Activated T-helper 17 cell treated with anti-CD3 and anti-CD28 coated beads, Interleukin-2, amount 50 U/mL, for 72 hours (primary cell): Measurements from ENCODE around the gene MYOD1. TPM values are rescaled to one million over a fixed set of nuclear protein-coding genes. Genes with fewer than 3 reads are reported as not detected.

Experiments used
- ATAC-seq: fragments of 150-1000 bp; cut with Tn5 transposase; replicated peaks from 2 replicates; pipeline ENCODE4 v1.10.0; 2021; ENCODE audit warnings: mild to moderate bottlenecking, moderate library complexity
- H3K27ac Mint-ChIP-seq: one replicate; pipeline ENCODE4 v1.8.0; 2022; ENCODE audit warnings: mixed read lengths
- H3K27me3 Mint-ChIP-seq: one replicate; pipeline ENCODE4 v1.8.0; 2022; ENCODE audit warnings: mixed read lengths
- H3K36me3 Mint-ChIP-seq: one replicate; pipeline ENCODE4 v1.8.0; 2022; ENCODE audit warnings: low read depth, mild to moderate bottlenecking, mixed read lengths
- H3K4me1 Mint-ChIP-seq: one replicate; pipeline ENCODE4 v1.8.0; 2022; ENCODE audit warnings: mixed read lengths
- H3K4me3 Mint-ChIP-seq: one replicate; pipeline ENCODE4 v1.8.0; 2022; ENCODE audit warnings: mild to moderate bottlenecking, mixed read lengths
- H3K9me3 Mint-ChIP-seq: one replicate; pipeline ENCODE4 v1.8.0; 2022; ENCODE audit warnings: mixed read lengths
- total RNA-seq, 2 donors: library from RNA; stranded (reverse); gene quantifications; one replicate each; pipeline ENCODE4 v1.2.3, GENCODE V29; 2022

Gene MYOD1
- total RNA-seq, 2 donors from 2014 or later: not detected

DNA sequence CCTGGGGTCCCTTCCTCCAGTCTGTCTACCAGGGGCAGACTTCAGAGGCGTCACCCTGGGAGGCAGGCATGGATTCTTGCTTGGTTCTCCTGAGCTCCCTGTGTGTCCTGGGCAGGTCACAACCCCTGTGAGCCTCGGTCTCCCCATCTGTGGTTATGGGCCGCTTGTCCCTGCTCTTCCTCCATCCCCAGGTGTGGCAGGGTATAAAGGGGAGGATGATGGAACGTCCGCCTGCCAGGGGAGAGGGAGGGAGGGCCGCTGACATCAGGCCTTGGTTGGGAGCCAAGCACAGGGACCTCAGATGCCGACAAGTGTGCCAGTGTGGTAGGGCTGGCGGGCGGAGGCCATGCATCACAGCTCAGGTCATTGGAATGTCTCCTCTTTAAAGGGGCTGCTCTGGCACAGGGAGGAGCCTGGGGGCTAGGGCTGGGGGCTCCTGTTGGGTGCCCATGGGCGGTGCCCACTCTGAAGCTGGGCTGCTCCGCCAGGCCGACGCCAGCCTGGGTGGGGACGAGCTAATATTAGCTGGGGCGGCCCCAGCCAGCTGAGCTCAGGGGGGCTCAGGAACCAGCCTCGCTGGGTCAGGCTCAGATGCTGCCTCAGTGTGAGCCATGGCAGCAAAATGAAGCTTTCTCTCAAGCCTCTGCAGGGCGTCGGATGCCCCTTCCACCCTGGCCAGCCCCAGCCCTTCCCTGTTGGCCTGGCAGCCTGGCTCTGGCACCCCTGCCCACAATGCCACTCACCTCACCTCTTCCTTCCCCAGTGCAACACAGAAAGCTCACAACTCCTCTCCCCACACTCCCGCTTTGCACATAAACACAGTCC is 28.0 kb downstream of the MYOD1 start:
- Mint-ChIP-seq H3K27ac (no peak overlapping the region), H3K4me3 (no peak overlapping the region), H3K27me3 (peaks cover 26% of the 10 kb centered on the region), H3K36me3 (no peaks in the 10 kb centered on the region), H3K4me1 (no peaks in the 10 kb centered on the region), H3K9me3 (no peaks in the 10 kb centered on the region)
- ATAC-seq: no peak

DNA sequence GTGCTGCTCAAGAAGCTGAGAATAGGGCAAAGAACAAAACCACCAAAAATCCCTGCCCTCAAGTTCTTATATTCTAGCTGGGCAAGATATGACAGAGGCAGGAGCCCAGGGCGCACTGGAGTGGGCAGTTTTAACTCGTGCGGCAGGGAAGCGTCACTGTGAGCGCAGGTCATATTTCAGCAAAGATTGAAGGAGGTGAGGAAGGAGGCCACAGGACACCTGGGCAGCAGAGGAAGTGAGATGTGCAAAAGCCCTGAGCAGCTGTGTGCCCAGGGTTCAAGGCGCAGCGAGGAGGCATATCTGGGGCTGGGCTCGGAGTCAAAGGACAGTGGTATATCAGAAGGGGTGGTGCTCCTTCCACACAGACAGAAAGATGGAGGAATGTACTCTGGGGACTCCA is 28.7 kb downstream of the MYOD1 start:
- Mint-ChIP-seq H3K27me3 (peaks cover 26% of the 10 kb centered on the region), H3K4me1 (no peaks in the 10 kb centered on the region), H3K36me3 (no peaks in the 10 kb centered on the region), H3K9me3 (no peaks in the 10 kb centered on the region), H3K27ac (no peak overlapping the region), H3K4me3 (no peak overlapping the region)
- ATAC-seq: no peak

DNA sequence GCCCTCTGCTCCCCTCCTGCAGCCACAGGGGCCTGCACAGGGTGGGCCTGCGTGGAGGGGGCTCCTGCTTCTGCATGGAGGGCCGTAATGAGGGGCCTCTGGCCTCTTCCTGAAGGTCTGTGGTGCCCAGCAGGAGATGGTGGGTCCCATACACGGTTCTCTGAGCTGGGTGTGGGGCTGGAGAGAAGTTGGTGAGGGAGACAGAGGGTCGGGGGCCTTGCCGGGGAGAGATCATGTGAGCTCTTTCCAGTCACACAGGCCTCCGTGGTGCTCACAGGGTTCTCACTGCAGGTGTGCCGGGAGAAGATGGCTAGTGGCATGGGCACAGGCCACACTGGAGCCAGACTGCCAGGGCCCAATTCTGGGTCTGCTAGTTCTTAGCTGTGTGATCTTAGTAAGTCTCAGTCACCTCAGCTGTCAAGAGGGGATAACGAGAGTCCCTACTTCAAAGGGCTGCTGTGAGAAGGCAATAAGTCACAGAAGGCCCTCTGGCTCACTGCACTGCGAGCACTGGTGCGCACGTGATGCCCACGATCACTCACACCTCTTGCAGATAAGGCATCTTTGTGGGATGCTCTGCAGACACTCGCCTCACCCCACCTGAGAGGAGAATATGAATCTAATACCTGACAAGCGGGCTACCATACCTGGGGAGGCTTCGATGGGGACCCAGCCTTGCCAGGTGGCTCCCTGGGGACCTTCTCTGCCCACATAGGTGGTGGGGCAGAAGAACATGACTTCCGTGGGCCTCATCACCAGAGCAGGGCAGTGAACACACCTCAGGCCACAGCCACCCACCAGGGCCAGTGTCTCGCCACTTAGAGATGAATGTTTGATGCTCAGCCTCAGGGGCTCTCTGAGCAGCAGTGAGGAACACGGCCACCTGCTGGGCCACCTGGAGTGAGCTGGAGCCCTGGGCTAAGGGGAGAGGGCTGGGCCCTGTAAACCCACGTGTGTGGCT is 29.7 kb downstream of the MYOD1 start:
- H3K9me3 Mint-ChIP-seq: no peaks in the 10 kb centered on the region
- H3K4me3 Mint-ChIP-seq: no peak overlapping the region
- no peak for ATAC-seq
- H3K36me3 Mint-ChIP-seq: no peaks in the 10 kb centered on the region
- H3K27ac Mint-ChIP-seq: no peak overlapping the region
- no peaks in the 10 kb centered on the region for H3K4me1 Mint-ChIP-seq
- peaks cover 26% of the 10 kb centered on the region for H3K27me3 Mint-ChIP-seq

DNA sequence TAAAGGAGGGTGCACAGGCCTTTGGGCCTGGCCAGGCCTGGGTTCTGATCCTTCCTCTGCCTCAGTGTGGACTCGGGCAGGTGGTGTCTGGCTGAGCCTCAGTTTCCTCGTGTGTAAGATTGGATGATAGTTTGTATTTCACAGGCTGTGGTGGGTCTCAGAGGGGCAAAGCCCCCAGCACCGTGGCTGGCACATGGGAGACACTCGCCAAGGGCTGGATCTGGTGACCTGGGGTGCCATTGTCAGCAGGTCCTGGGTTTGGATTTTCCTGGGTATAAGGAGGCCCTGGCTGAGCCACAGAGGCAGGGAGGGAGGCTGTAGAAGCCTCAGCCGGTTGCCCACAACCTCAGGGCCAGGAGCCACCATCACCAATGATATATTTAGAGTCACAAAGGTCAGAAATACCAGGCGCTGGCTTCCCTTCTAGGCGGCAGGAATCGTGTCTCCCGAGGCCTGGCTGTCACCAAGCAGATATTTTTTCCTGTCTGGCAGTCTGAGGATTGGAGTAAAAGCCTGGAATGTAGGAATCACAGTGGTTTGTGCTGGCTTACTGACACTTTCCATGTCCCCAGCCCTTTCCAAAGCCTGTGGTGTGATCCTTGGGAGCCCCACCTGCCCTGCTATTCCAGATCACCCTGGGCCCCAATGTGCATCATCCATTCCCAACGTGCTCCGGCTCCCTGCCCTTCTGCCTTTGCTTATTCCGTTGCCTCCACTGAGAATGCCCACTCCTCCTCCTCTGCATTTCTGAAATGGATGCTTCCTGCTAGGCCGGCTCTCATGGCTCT is 30.8 kb downstream of the MYOD1 start:
- no peaks in the 10 kb centered on the region for H3K36me3 Mint-ChIP-seq
- peaks cover 30% of the 10 kb centered on the region for H3K27me3 Mint-ChIP-seq
- no peak overlapping the region for H3K27ac Mint-ChIP-seq
- no peak for ATAC-seq
- H3K4me1 Mint-ChIP-seq: no peaks in the 10 kb centered on the region
- H3K9me3 Mint-ChIP-seq: no peaks in the 10 kb centered on the region
- H3K4me3 Mint-ChIP-seq: no peak overlapping the region

DNA sequence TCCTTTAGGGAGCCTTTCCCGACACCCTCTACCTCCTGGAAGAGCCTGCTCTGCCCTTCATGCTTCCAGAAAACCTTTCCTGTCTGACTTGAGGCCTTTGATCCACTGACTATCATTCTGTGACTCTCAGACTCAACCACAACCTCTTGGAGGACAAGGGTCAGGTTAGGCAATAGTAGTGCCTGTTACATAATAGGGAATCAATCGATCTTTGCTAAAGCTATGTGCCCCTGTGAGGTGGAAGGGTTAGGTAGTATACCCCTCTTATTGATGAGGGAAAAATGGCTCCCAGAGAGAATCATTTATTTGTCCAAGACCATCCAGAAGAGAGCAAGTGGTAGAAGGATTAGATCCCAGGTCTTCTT is 31.4 kb downstream of the MYOD1 start:
- peaks cover 32% of the 10 kb centered on the region for H3K27me3 Mint-ChIP-seq
- no peaks in the 10 kb centered on the region for H3K36me3 Mint-ChIP-seq
- H3K4me1 Mint-ChIP-seq: no peaks in the 10 kb centered on the region
- H3K4me3 Mint-ChIP-seq: no peak overlapping the region
- H3K27ac Mint-ChIP-seq: no peak overlapping the region
- no peaks in the 10 kb centered on the region for H3K9me3 Mint-ChIP-seq
- ATAC-seq: no peak

DNA sequence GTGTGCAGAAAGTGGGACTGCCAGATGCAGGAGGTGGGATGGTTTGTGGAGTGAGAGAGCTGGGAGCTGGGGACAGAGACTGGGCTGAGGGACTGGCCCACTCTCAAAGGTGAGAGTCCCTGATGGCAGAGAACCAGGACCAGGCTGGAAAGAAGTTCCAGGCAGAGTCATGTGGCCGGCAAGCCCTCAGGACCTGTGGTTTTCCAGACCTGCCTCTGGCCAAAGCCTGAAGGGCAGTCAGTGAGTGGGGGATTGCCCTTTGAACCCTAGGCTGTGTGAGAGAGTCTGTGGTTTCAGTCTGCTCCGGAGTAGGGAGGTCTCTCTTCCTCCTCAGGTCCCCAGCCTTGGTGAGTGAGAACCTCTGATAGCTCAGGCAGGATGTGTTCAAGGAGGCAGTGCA is 32.2 kb downstream of the MYOD1 start:
- no peaks in the 10 kb centered on the region for H3K36me3 Mint-ChIP-seq
- H3K27me3 Mint-ChIP-seq: peaks cover 28% of the 10 kb centered on the region
- no peak overlapping the region for H3K27ac Mint-ChIP-seq
- H3K9me3 Mint-ChIP-seq: no peaks in the 10 kb centered on the region
- H3K4me1 Mint-ChIP-seq: no peaks in the 10 kb centered on the region
- no peak for ATAC-seq
- H3K4me3 Mint-ChIP-seq: no peak overlapping the region

DNA sequence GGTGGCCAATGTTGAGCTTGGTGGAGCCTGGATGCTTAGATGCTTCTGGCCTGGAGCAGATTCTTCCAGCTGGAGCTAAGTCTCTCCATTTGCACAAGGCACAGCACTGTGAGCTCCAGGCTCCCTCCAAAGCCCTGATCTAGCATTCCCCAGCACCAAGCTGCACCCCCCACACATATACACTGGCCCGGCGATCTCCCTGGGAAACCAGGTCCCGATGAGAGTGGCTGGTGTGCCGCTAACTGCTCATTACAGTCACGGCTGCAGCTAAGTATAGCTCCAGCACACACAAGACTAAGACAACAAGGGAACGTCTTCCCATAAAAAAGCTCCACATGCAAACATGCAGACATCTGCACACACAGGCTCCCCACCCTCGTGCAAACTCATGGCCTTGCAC is 32.8 kb downstream of the MYOD1 start:
- H3K4me3 Mint-ChIP-seq: no peak overlapping the region
- H3K27me3 Mint-ChIP-seq: peaks cover 23% of the 10 kb centered on the region
- H3K9me3 Mint-ChIP-seq: no peaks in the 10 kb centered on the region
- ATAC-seq: no peak
- no peaks in the 10 kb centered on the region for H3K36me3 Mint-ChIP-seq
- no peak overlapping the region for H3K27ac Mint-ChIP-seq
- no peaks in the 10 kb centered on the region for H3K4me1 Mint-ChIP-seq

DNA sequence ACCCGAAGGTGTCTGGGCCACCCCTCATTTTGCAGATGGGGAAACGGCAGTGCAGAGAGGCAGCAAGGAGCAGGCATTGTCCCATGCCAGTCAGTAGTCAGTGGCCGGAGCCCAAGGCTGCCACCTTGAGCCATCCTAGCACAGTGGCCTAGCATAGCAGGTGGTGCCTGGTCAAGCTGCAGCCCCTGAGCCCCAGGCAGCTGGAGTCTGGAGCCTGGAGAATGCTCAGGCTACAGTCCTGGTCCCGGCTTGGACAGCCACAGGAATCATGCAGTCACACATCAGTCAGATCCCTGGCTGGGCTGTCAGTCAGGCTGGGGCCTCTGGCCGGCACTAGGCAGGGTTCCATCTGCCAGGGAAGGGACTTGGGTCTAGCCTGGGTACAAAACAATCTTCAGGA is 33.8 kb downstream of the MYOD1 start:
- peaks cover 18% of the 10 kb centered on the region for H3K27me3 Mint-ChIP-seq

DNA sequence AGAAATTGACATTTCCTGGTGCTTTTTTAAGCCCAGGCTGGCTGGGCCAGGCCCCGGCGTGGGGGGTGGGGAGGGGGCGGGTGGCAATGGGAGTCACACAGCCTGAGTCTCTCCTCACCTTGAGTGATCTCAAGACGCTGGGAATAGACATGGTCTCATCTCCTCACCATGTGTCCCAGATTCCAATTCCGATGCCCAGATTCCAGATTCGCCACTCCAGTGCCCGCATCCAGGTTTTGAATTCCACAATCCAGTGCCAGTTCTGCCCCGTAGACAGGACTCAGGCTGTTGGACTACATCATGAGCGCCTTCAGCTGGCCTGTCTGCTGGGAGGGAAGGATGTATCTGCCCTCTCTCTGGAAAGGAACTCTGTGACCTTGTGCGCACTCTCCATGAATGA is 34.3 kb downstream of the MYOD1 start:
- Mint-ChIP-seq H3K36me3 (no peaks in the 10 kb centered on the region), H3K27me3 (peaks cover 18% of the 10 kb centered on the region), H3K4me3 (no peak overlapping the region), H3K4me1 (no peaks in the 10 kb centered on the region), H3K9me3 (no peaks in the 10 kb centered on the region), H3K27ac (no peak overlapping the region)
- ATAC-seq: no peak

More for the DNA sequence above, 33.8 kb downstream of the MYOD1 start:
- no peaks in the 10 kb centered on the region for H3K36me3 Mint-ChIP-seq
- no peak overlapping the region for H3K27ac Mint-ChIP-seq
- ATAC-seq: no peak
- no peak overlapping the region for H3K4me3 Mint-ChIP-seq
- no peaks in the 10 kb centered on the region for H3K9me3 Mint-ChIP-seq
- no peaks in the 10 kb centered on the region for H3K4me1 Mint-ChIP-seq

DNA sequence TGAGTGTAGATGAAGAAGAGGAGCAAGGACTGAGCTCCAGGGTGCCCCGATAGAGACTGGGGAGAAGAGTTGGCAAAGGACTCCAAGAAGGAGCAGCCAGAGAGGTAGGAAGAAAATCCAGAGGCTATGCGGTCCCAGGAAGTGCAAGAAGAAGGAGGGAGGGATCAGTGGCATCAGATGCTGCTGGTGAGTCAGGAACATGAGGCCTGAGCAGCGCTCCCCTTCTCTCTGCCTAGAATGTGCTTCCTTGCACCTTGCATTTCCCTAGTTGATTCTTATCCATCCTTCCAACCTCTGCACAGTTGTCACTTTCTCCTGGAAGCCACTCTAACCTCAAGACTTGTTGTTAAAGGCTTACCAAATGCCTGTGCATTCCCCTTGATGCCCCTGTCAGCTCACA is 36.5 kb downstream of the MYOD1 start:
- Mint-ChIP-seq H3K27me3 (peaks cover 14% of the 10 kb centered on the region), H3K36me3 (no peaks in the 10 kb centered on the region), H3K4me3 (no peak overlapping the region), H3K27ac (no peak overlapping the region), H3K9me3 (no peaks in the 10 kb centered on the region), H3K4me1 (no peaks in the 10 kb centered on the region)
- ATAC-seq: no peak

DNA sequence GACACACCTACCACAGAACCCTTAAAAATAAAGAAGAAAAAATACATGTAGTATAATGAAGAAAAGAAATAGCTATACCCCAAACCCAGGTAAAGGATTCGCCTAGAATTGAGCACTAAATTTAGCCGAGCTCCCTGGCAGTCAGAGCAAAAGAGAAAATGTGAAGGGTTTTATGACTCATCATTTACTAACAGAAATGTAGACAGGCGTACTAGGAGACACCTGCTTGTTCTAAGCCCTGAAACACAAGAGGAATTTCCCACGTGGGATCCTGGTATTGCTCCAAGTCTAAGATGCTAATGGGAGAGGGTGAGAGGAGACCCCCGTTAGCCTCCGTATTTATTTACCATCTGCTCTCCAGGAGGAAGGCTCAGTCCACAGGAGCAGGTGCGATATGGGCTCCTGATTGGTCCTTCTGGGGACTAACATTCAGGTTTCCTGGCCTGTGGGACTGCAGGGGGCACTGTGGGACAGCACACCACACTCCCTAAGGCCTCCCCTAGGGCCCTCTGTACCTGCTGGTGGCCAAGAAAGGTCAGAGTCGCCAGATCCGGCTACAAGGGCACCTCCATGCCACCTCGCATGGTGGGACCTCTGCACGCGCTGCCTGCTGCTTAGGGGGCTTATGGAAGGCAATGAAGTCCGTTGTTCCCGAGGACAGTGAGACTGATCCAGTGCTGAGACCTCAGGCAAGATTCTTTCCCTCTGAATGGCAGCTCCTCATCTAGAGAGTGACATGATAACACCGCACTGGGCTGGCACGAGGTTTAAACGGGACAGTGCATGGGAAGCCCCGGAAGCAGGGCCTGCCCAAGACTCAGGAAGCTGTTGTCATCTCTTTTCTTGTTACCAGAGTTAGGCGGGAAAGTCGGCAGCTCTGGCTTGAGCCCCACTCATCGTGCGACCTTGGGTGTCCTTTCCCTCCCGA is 41.0 kb downstream of the MYOD1 start:
- no peaks in the 10 kb centered on the region for H3K36me3 Mint-ChIP-seq
- no peaks in the 10 kb centered on the region for H3K9me3 Mint-ChIP-seq
- ATAC-seq: peak; percentile 64
- no peaks in the 10 kb centered on the region for H3K4me1 Mint-ChIP-seq
- no peak overlapping the region for H3K4me3 Mint-ChIP-seq
- no peak overlapping the region for H3K27ac Mint-ChIP-seq
- peaks cover 3% of the 10 kb centered on the region for H3K27me3 Mint-ChIP-seq

DNA sequence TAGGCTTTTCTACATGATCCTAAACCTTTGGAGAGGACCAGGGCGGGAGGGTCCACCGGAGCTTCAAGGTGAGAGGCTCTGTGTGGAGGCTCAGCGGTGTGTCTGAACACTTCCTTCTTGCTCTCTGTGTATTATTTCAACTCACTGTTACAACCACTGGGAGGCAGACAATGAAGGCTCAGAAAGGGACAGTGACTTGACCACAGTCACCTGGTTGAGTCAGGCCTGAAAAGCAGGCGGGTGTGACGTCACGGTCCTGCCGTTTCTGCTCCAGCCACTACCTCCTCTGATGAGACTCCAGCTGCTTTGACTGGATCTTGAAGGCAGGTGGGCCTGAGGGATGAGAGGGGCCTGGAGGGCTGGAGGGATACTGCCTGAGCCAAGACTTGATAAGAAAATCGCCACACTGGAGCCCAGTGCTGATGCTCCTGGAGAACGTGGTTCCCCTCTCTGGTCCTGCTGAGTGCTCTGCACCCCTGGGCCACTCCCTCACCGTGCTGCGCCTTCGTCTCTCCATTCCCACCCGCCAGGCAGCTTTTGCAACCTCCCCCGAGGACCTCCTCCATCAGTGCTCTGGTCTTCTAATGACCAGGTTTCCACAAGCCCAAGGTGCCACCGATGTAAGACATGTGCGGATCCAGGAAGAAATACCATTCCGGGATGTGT is 43.1 kb downstream of the MYOD1 start:
- Mint-ChIP-seq H3K9me3 (no peaks in the 10 kb centered on the region), H3K4me1 (no peaks in the 10 kb centered on the region), H3K27ac (no peak overlapping the region), H3K4me3 (no peak overlapping the region), H3K36me3 (no peaks in the 10 kb centered on the region), H3K27me3 (no peaks in the 10 kb centered on the region)
- no peak for ATAC-seq

DNA sequence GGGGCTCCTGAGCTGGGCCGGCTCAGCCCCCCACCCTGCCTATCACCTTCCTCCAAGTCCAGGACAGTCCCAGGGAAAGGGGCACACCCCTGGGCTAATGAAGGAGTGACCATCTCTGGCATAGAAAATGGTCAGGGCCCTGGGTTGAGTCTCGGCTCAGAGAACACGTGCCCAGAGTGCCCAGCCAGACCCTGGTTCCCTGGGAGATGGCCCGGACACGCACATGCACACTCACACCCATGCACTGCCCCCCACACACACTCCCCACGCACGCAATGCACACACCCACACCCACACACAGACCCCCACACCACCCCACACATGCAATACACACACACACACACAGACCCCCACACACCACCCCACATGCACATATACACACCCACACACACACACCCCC is 43.9 kb downstream of the MYOD1 start:
- H3K27me3 Mint-ChIP-seq: no peaks in the 10 kb centered on the region
- no peaks in the 10 kb centered on the region for H3K9me3 Mint-ChIP-seq
- no peak overlapping the region for H3K27ac Mint-ChIP-seq
- H3K4me1 Mint-ChIP-seq: no peaks in the 10 kb centered on the region
- no peaks in the 10 kb centered on the region for H3K36me3 Mint-ChIP-seq
- ATAC-seq: no peak
- H3K4me3 Mint-ChIP-seq: no peak overlapping the region
